ENCODE results near the gene KCNMB4. TPM values are rescaled to one million over a fixed set of nuclear protein-coding genes. Genes with fewer than 3 reads are reported as not detected.

The KCNMB4 gene
- total RNA-seq, 1 donor from 2014 or later, result 0.79 TPM

DNA sequence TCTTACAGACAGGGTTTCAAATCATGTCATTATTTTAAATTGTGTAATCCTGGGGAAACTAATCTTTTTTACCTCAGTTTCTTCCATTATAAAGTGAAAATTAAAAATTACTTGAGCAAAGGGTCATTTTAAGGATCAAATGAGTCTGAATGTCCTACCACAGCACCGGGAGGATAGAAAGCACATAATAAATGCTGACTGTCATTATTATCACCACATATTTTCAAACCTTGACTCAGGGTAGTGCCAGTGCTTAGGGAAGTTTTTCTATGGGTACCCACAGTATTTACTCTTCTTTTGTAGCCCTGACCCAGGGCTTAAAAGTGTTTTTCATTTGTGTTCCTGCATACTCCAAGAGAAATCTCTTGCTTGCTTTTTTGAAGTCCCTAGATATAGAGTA, 60.5 kb downstream of the KCNMB4 start:
- H3K27me3 ChIP-seq (ENCODE audit: control insufficient read depth, insufficient read depth, low read length), result no peaks in the 10 kb centered on the region
- TF ChIP-seq, protein P1, sequence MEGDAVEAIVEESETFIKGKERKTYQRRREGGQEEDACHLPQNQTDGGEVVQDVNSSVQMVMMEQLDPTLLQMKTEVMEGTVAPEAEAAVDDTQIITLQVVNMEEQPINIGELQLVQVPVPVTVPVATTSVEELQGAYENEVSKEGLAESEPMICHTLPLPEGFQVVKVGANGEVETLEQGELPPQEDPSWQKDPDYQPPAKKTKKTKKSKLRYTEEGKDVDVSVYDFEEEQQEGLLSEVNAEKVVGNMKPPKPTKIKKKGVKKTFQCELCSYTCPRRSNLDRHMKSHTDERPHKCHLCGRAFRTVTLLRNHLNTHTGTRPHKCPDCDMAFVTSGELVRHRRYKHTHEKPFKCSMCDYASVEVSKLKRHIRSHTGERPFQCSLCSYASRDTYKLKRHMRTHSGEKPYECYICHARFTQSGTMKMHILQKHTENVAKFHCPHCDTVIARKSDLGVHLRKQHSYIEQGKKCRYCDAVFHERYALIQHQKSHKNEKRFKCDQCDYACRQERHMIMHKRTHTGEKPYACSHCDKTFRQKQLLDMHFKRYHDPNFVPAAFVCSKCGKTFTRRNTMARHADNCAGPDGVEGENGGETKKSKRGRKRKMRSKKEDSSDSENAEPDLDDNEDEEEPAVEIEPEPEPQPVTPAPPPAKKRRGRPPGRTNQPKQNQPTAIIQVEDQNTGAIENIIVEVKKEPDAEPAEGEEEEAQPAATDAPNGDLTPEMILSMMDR (IDR thresholded peaks at IDR 0.05; ENCODE audit: insufficient read depth, low read length, severe bottlenecking), result no peak
- no peak overlapping the region for H3K4me3 ChIP-seq (ENCODE audit: low read depth, low read length)
- FAIRE-seq (no peak), DNase-seq (ENCODE audit: low read depth) (no peak)
- H3K36me3 ChIP-seq (ENCODE audit: control insufficient read depth, insufficient read depth, low read length), result no peaks in the 10 kb centered on the region

DNA sequence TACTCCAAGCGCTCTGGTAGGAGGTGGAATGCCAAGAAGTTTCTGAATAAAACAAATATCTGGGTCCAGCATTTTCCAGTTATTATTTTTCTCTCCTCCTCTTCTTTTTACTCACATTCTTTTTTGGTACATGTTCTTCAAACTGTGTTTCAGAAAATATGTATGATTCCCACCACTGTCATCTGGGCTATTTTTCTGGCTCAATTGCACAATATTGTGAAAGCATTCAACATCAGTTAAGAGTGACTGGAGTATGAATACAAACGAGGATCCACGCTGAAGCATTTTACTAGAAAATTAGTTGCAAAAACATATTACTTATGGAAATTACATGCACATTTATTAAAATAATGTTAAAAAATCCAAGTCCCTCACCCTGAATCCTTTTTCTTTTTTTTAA, 61.5 kb downstream of the KCNMB4 start:
- no peaks in the 10 kb centered on the region for H3K27me3 ChIP-seq (ENCODE audit: control insufficient read depth, insufficient read depth, low read length)
- H3K4me3 ChIP-seq (ENCODE audit: low read depth, low read length), result no peak overlapping the region
- DNase-seq (ENCODE audit: low read depth), result no peak
- TF ChIP-seq, protein P1 (IDR thresholded peaks at IDR 0.05; ENCODE audit: insufficient read depth, low read length, severe bottlenecking), result no peak
- no peaks in the 10 kb centered on the region for H3K36me3 ChIP-seq (ENCODE audit: control insufficient read depth, insufficient read depth, low read length)
- FAIRE-seq, result no peak

DNA sequence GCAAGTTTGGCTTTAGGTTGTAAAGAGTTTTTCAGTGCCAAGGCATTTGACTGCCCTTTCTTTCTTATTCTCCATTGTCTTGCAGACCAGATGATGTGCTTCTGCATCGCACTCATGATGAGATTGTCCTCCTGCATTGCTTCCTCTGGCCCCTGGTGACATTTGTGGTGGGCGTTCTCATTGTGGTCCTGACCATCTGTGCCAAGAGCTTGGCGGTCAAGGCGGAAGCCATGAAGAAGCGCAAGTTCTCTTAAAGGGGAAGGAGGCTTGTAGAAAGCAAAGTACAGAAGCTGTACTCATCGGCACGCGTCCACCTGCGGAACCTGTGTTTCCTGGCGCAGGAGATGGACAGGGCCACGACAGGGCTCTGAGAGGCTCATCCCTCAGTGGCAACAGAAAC, 64.3 kb downstream of the KCNMB4 start:
- Histone ChIP-seq H3K4me3 (ENCODE audit: low read depth, low read length) (no peak overlapping the region), H3K27me3 (ENCODE audit: control insufficient read depth, insufficient read depth, low read length) (no peaks in the 10 kb centered on the region), H3K36me3 (ENCODE audit: control insufficient read depth, insufficient read depth, low read length) (no peaks in the 10 kb centered on the region)
- TF ChIP-seq, protein P1 (IDR thresholded peaks at IDR 0.05; ENCODE audit: insufficient read depth, low read length, severe bottlenecking), result no peak
- peak; percentile 28 for FAIRE-seq
- no peak for DNase-seq (ENCODE audit: low read depth)

DNA sequence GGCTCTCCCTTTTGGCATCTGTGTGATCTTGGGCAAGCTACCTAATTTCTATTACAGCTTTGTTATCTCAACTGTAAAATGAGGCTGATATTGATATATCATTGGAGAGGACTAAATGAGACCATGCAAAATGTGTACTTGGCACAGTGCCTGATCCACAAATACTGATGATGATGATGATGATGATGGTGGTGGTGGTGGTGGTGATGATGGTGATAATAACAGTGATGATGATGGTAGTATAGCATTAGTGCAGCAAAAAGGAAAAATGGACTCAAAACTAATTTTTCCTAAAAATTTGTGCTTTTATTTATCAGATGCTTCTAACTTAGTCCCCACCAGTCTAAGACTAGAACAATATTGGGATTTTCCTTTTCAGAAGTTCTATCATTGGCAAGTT, 70.7 kb downstream of the KCNMB4 start:
- DNase-seq (ENCODE audit: low read depth), result no peak
- H3K27me3 ChIP-seq (ENCODE audit: control insufficient read depth, insufficient read depth, low read length), result no peaks in the 10 kb centered on the region
- H3K36me3 ChIP-seq (ENCODE audit: control insufficient read depth, insufficient read depth, low read length), result no peaks in the 10 kb centered on the region
- no peak for FAIRE-seq
- TF ChIP-seq, protein P1 (IDR thresholded peaks at IDR 0.05; ENCODE audit: insufficient read depth, low read length, severe bottlenecking), result no peak
- H3K4me3 ChIP-seq (ENCODE audit: low read depth, low read length), result no peak overlapping the region

DNA sequence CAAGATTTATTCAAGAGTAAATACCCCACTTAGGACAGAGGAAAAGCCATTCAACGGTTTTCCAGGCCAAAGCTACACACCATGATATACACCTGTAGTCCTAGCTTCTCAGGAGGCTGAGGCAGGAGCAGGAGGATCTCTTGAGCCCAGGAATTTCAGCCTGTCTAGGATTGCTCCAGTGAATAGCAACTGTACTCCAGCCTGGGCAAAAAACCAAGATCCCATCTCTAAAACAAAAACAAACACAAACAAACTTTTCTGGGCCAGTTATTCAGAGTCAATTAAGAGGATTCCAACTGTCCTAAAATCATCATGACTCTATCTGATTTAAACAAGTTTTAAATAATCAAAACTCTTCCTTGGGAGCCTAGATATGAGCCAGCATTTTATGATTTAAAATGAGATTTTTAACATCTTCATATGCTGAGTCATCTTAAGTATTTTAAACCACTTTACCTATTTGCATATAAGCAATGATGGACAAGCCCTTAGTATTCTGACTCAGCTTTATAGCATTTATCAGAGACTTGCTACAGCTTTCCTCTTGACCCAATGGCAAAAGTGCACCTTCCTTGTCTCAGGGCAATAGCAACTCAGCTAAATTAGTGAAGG, 77.1 kb downstream of the KCNMB4 start:
- no peak for FAIRE-seq

More for the DNA sequence above, 77.1 kb downstream of the KCNMB4 start:
- Histone ChIP-seq H3K27me3 (ENCODE audit: control insufficient read depth, insufficient read depth, low read length) (no peaks in the 10 kb centered on the region), H3K36me3 (ENCODE audit: control insufficient read depth, insufficient read depth, low read length) (no peaks in the 10 kb centered on the region), H3K4me3 (ENCODE audit: low read depth, low read length) (no peak overlapping the region)
- TF ChIP-seq, protein P1 (IDR thresholded peaks at IDR 0.05; ENCODE audit: insufficient read depth, low read length, severe bottlenecking), result no peak
- peak; percentile 66 for DNase-seq (ENCODE audit: low read depth)

Data from bronchial epithelial cell (primary cell).